NCI-H2227 treated with DMSO at 0.1 percent for 48 hours (cell line): ENCODE data around the gene FAM187B.
"Not testable (repeated sequence)": the region's sequence is repeated elsewhere in the genome, so short reads cannot be mapped to it uniquely, and the experiment has no call there.

Experiments used
- DNase-seq: peaks from one replicate; lab custom pipeline; 2025; lab: John Stamatoyannopoulos, UW

Gene FAM187B

DNA sequence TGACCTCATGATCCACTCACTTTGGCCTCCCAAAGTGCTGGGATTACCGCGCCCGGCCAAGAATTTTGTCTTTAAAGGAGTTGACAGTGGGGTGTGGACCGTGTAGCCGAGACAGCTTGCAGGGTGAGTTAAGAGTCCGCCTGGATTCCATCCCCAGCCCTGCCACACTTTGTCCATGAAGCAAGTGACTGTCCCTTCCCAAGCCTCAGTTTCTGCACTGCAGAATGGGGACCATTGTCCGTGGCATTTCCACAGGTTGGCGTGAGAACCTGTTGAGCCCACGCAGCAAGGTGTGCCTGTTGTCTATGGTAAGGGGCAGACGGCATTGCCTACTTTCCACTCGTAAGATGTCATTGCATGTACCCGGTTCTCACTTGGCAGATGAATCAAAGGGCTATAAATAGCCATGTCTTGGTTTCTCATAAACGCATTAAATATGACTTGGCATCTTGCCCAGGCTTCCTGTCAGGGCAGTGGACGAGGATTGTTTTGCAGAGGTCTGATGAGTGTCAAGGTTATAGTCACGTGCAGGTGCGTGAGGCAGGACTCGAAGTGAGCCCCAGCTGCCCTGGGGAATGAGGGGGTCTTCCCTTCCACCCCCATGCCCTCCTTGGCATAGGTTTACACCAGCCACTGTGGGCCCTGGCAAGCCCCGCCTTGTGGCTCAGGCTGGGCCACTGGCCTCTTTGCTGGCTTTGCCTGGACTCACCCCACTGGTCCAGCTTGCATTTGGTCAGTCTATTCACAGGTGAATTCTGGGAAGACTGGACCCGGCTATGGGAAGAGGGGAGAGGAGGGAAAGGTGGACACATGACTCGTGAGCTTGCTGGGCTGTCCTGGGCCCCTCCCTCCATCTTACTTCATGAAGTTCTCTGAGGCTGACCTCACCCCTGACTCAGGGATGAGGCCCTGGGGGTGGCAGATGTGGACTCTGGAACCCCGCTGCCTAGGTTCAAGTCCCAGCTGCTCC lies 14.6 kb downstream of the FAM187B start:
- DNase-seq, result peak; percentile 100

DNA sequence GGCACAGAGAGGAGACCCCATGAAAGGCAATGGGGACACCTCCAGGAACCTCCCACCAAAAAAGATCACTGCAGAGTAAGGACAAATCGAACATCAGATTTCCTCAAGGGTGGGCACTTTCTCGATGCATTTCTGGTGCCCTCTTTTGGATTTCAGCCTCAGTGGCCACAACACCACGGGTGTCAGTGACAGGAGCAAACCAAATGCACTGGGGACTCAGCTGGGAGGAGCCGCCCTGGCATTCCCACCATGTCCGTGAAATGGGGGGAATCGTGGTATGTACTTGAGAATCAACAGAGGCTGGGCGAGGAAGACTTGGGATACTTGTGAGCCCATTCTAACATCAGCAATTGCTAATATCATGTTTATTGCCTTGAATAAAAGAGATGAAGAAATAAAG lies 16.3 kb downstream of the FAM187B start:
- DNase-seq, result no peak

DNA sequence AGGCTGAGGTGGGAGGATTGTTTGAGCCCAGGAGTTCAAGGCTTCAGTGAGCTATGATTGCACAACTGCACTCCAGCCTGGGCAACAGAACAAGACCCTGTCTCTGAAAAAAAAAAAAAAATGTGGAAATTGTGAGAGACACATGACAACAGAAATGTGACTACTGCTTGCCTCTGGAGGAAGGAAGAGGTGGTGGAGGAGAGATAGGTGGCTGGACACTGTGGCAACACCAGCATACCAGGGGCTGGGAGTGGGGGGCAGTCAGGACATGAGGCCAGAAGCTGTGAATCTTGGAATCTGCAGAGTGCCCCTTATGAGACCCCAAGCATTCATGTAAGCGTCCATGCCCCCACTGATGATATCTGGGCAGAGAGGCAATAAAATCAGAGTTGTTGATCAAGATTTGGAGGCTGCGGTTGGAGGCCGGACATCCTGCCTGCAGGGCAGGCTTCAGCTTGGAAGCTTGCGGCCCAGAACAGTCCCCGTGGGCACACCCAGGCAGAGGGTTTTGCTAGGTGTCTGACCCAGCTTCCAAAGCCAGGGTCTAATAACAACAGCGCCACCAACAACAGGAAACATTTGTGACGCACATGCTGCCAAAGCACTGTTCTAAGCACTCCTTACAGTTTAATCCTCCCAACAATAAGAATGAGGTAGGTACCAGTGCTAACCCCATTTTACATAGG lies 16.9 kb downstream of the FAM187B start:
- DNase-seq, result no peak

DNA sequence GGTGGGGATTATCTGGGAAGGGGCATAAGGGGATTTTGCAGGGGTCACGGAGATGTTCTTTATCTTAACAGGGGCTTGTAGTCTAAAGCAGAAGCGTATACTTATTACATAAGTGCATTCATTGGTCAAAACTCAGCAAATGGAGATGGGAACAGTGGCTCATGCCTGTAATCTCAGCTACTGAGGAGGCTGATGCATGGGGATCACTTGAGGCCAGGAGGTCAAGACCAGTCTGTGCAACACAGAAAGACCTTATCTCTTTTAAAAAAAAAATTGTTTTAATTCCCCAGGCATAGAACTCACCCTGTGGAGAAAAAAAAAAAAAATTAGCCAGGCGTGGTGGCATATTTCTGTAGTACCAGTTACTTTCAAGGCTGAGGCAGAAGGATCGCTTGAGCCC lies 18.9 kb downstream of the FAM187B start:
- DNase-seq, result no peak

DNA sequence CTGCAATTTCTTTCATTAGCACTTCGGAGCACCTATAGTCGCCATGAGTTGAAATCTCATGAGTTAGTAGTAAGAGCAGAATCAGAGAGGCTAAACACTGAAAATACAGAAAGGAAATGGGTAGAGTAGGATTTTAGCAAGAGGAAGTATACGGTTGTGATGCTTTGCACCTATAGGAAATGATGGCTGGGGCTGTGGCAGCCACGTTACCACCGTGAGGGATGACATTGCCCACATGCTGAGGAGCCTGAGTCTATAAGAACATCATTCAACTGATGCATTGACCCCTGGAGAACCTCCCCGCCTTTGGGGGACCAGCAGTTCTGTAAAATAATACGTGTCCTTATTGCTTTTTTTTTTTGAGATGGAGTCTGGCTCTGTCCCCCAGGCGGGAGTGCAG lies 20.4 kb downstream of the FAM187B start:
- DNase-seq, result no peak

DNA sequence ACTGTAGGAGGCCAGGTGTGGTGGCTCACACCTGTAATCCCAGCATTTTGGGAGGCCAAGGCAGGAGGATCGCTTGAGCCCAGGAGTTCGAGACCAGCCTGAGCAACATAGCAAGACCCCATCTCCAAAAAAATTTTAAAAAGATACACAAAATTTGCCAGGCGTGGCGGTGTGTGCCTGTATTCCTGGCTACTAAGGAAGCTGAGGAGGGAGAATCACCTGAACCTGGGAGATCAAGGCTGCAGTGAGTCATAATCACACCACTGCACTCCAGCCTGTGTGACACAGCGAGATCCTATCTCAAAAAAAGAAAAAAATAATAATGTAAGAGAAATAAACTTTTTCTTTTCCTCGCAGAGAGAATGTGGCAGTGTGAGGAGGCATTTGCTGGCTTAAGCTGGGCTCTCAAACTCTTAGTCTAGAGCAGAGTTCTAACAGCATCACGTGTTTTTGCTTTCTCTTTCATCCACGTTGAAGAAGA lies 21.1 kb downstream of the FAM187B start:
- no peak for DNase-seq

DNA sequence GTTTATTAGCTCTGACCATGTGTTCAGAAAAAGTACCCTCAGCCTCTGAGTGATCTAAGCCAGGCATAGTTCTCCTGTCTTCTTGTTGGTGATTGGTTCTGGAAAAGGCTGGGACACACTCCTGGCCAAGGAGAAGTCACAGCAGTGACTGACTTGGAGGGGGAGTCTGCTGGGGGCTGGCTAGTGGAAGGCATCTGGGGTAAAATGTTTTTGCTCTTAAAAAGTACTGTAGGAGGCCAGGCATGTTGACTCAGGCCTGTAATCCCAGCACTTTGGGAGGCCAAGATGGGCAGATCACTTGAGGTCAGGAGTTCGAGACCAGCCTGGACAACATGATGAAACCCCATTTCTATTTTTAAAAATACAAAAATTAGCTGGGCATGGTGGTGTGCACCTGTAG lies 21.7 kb downstream of the FAM187B start:
- no peak for DNase-seq

DNA sequence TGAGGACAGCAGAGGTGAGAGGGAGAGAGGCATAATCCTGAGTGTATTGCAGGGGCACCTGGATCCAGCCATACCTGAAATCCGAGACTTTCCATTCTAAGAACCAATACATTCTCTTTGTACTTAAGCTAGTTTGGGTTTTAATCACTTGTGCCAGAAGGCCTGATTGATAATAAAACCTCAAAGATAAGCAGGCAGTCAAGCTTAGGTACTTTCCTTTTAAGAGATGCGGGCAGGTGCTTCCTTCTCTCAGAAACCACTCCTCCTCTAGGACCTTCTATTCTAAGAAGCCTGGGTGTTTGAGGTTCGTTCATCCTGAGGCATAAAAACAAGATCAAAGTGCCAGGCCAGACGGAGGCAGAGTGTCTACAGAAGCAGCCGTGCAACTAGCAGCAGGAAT lies 22.2 kb downstream of the FAM187B start:
- no peak for DNase-seq

DNA sequence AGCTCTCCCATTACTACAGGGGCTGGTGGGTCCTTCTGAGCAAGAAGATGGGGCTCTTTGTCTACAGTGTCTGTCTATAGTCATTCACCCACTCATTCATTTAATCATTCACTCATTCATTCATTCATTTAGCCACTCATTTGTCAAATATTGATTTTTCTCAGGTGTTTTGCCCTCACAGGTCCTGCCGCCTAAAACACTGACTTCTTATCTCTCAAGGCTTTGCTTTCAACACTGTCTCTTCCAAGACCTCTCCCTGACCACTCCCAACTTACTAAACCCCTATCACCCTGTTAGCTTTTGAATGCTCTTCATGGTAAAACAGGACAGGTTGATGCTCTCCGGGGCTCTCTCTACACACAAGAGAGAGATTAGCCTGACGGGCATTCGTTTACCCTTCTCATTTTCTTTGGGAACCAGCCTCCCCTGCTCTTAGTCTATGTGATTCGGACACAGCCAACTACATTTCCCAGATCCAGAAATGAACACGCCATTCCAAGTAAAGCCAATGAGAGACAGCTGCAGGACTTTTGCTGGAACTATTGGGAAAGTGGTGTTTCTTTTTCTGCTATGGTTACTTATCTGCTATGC lies 22.7 kb downstream of the FAM187B start:
- DNase-seq, result no peak

DNA sequence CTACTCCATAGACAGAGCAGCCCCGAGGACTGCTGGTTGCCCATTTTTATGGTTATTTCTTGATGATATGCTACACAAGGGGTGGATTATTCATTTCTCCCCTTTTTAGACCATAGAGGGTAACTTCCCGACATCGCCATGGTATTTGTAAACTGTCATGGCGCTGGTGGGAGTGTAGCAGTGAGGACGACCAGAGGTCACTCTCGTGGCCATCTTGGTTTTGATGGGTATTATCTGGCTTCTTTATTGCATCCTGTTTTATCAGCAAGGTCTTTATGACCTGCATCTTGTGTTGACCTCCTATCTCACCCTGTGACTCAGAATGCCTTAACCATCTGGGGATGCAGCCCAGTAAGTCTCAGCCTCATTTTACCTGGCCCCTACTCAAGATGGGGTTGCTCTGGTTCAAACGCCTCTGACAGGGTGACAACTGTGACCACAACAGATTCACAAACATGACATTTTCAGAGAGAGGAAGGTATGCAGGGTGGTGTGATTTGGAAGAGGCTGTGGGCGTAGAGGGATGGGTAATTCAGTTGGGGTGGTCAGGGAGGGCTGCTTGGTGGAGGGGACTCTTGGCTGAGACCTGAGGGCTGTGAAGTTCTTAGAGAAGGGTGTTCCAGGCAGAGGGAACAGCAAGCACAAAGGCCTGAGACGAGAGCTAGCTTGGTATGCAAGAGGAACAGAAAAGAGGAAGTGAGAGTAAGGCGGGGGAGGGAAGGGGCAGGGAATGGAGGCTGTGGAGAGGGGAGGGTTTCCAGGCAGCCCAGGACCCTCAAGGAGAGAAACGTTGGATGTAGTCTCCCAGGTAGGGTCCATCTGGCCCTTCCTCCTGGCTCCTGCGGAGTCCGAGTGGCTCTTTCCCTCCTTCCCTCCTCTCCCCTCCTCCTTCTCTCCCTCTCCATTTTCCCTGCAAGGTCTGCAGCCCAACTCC lies 23.5 kb downstream of the FAM187B start:
- DNase-seq, result no peak

DNA sequence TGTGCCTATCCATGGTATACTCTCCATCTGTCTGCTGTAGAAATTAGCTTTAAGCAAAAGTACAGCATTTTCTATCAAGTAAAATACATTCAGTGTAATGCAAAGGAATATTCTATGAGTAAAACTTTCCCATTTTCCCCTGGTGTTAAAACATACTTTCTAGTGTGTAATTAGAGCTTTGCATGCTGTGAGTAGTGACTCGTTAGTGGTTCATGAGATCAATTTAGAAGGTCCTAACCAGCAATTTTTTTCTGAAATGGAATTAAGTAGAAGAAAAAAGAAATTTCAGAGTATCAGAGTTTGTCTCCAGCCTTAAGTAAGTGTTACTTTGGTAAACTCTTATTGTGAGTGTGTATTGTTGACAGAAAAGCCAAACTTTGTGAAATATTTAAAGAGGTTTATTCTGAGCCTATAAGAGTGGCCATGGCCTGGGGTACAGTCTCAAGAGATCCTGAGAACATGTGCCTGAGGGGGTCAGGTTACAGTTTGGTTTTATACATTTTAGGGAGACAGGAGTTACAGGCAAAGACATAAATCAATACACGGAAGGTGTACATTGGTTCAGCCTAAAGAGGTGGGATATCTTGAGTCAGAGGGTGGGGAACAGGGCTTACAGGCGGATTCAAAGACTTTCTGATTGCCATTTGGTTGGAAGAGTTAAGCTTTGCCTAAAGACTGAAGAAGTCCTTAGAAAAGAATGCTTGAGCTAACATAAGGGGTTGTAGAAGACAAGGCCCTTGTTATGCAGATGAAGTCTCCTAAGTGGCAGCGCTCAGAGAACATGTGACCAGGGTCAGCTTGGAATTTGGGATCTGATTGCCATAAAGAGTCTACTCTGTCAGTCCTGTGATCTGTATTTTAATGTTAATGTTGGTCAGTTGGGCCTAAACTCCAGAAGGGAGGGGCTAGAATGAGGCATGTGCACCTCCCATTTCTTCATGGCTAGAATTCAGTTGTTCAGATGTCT lies 25.5 kb downstream of the FAM187B start:
- no peak for DNase-seq

DNA sequence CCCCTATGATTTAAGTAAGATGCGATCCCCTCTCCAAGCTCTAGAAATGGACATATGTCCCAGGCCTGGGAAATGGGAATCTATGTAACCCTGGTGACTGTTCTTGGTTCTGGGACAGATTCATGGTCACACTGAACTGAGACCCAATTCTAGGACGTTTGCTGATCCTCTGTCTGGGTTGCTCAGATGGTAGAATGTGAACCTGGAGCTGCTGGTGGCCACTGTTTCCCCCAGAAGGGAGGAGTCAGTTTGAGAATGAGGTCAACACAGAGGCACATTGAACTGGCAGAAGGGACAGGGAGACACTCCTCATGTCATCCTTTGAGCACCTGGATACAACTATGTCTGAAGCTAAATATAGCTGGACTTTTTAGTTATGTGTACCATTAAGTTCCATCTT lies 29.1 kb downstream of the FAM187B start:
- no peak for DNase-seq

DNA sequence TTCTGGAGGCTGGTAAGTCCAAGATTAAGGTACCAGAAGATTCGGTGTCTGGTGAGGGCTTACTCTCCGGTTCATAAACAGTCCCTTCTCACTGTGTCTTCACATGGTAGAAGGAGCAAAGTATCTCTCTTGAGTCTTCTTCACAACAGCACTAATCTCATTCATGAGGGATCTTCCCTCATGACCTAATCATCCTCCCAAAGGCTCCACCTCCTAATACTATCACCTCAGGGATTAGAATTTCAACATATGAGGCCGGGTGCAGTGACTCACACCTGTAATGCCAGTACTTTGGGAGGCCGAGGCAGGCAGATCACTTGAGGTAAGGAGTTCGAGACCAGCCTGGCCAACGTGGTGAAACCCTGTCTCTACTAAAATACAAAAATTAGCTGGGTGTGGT lies 31.7 kb downstream of the FAM187B start:
- DNase-seq, result not testable (repeated sequence)

DNA sequence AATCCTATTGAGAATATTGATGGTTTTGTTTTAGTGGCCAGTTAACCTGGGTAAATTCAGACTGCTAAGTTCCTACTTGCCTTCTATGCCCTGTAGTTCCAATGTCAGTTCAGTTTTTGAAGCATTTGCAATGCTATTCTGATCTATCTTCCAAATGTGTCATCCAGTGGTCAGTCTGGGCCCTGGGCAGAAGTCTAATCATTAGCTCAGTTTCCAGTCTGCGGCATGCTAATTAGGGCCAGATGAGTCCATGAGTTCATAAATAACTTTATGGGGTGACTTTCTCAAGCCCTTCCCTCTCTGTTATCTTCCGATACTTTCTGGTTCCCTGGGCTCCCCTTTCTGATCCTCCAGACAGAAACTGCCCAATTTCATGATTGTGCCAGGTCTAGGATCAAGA lies 32.7 kb downstream of the FAM187B start:
- DNase-seq, result no peak

DNA sequence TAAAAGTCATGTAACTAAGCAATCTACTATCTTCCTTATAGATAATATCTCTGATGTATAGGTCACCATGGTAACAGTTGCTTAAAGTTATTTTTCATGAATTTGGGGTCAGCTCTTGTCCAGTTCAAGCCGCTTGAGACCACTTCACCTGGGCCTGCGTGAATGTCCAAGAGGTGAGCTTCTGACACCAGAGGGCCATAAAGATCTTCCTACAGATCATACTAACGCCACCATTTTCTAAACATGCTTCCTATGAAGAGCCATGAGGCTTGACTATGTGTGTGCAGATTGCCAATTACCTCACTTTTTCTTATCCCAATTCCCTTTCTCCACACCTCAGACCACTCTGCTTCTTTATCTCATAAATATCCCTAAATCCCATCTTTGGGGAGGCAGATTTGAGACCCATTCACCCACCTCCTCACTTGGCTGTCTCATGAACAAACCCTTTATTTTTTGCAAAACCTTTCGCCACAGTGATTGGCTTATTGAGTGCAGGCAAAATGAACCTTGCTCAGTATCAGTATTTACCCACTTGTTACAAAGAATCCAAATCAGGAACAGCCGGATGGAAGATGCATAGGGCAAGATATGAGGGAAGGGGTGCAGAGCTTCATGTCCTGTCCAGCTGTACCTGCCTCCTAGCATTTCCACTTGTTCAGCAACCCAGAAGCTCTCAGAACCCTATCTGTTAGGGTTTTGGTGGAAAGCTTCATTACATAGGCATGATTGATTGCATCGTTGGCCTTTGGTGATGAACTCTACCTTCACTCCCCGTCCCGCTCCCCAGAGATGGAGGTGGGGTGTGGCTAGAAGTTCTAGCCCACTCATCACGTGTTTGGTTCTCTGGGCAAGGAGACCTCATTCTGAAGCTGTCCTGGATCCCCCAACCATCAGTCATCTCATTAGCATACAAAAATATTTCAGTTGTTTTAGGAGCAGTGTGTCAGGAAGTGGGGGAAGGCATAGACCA lies 34.2 kb downstream of the FAM187B start:
- DNase-seq, result no peak

DNA sequence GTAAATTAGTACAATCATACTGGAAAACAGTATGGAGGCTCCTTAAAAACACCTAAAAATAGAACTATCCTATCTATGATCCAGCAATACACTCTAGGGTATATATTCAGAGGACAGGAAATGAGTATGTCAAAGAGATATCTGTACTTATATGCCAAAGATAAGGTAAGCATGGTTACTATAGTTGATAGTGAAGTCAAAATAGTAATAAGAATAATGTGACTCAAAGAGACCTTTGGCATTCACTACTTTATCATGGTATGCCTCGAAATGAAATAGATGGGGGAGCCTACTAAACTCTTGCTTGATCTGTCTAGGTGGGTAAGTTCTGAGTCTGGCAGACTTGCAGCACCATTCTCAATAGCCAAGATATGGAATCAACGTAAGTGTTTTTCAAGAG lies 43.7 kb downstream of the FAM187B start:
- no peak for DNase-seq

DNA sequence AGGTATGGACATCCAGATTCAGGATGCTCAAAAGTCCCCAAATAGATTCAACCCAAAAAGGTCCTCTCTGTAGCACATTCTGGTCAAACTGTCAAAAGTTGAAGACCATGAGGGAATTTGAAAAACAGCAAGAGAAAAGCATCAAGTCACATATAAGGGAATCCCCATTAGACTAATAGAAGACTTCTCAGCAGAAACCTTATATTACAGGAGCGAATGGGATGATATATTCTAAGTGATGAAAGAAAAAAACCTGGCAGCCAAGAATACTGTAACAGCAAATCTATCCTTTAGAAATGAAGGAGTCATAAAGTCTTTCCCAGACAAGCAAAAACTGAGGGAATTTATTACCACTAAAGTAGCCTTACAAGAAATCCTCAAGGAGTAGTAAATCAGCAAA lies 44.3 kb downstream of the FAM187B start:
- no peak for DNase-seq

DNA sequence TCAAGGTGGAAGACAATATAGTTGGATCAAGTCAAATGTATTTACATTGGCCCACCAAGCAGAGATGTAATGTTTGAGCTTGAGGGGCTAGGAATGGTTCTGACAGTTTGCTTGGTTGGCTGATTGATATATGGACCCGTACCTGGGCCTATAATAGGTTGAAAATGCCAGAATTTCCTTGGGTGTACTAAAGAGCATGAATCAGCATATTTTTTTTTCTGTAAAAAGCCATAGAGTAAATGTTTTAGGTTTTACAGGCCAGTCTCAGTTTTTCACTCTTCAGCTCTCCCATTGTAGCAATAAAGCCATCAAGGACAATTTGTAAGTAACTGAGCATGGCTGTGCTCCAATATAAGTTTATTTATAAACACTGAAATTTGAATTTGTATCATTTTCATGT lies 47.2 kb downstream of the FAM187B start:
- no peak for DNase-seq

DNA sequence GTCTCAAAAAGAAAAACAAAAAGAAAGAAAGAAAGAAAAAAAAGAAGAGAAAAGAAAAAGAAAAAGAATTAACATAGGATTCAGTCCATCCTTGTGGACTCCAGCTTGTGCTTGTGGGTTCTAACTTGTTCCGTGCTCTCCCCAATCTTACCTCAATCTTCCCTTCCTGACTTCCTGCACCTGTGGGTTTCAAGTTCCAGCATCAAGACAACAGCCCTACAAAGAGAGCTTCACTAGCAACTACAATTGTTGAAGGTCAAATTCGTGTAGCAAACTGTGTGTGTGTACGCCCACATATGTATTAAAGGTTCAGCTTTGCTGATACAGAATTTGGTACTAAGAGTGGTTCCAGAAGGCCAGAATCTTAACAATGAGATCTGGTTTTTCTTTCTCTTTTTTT lies 48.7 kb downstream of the FAM187B start:
- DNase-seq, result no peak
